GDM1 (cell line): ENCODE data around the gene POLG.

Experiments
- DNase-seq: peaks from one replicate; lab custom pipeline; 2025; lab: John Stamatoyannopoulos, UW

Gene POLG

DNA sequence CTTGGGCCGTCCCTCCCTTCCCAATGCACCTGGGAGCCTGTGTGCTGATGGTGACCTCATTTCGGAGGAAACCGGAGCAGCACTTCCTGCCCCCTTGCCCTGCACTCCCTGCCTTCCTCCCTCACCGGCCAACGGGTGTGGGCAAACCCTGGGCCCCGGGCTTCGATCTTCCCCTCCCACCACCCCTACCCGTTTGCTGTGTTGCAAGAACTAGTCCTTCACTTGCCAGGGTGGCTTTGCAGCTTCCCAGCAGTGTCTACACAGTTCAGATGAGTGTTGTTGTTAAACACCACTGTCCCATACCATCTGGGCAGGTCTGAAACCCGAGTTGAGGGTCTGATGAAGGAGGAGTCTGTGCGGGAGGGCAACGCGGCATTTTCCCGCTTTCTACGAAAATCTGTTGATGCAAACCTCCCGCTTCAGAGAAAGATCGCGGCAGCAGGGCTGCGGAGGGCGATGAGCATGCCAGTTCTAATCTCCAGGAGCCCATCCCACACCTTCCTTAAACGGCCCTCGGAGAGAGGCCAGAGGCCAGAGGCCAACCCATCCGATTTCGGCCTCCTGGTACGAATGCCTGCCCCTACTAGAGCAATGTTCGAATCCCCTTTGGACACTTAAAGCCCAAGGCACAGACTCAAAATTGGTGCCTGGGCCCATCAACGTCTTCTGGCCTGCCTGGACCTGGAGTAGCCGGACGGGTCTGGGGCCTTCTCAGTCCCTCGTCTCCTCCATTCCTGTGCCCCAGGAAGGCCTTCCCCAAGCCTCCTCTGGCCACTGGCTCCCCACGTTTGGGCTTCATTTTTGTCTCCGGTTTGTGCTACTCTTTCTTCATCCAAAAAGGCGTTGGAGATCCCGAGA, 35.7 kb upstream of the POLG start:
- no peak for DNase-seq

DNA sequence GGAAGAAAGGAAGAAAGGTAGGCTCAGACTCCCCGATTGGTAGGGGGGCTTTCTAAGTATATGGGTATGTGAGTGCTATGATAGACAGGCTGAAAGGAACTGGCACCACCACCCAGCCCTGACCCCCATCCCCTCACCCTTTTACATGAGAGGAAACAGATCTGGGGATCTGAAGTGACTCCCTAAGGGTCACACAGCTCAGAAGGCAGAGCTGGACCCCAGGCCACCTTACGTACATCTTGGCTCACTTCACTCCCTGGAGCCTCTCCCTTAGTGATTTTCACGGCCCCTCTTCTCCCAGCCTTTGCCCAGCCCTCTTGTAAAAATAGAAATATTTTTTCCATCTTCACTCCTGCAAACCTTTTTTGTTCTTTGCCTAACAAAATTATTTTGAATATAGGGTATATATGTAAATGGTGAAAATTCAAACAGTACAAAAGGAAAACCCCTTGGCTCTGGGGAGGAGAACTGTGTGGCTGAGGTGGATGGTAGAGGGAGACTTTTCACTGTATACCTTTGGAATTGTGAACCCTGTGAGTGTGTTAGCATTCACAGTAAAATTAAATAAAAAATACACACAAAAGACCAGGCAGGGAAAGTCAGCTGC, 34.8 kb upstream of the POLG start:
- no peak for DNase-seq

DNA sequence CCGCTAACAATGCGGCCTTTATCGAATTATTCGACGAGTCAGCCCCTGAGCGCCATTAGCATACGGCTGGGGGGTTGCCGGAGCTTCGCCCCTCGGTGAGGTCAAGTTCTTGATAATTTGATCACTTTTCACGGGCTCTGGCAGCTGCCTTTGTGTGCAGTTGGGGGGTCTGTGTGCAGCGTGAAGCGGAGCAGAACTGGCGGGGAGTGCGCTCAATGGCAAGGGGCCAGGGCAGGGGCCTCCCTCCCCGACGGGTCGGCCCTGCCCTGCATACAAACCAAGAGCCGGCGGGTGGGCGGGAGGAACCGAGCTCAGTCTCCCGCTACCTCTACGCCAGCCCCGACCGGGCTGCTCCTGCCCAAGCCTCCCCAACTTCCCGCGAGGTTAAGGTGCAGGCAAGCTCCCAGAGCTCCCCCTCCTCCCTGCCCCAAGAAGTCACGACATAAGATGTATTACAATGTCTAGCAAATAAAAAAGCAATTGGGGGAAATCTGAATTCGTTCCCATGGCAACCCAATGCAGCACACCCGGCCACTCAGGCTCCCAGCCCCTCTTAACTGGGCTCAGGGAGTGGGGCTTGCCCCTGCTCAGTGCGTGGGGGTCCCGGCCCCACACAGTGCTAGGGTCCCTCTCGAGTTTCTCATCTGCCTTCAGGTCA, 34.1 kb upstream of the POLG start:
- no peak for DNase-seq

DNA sequence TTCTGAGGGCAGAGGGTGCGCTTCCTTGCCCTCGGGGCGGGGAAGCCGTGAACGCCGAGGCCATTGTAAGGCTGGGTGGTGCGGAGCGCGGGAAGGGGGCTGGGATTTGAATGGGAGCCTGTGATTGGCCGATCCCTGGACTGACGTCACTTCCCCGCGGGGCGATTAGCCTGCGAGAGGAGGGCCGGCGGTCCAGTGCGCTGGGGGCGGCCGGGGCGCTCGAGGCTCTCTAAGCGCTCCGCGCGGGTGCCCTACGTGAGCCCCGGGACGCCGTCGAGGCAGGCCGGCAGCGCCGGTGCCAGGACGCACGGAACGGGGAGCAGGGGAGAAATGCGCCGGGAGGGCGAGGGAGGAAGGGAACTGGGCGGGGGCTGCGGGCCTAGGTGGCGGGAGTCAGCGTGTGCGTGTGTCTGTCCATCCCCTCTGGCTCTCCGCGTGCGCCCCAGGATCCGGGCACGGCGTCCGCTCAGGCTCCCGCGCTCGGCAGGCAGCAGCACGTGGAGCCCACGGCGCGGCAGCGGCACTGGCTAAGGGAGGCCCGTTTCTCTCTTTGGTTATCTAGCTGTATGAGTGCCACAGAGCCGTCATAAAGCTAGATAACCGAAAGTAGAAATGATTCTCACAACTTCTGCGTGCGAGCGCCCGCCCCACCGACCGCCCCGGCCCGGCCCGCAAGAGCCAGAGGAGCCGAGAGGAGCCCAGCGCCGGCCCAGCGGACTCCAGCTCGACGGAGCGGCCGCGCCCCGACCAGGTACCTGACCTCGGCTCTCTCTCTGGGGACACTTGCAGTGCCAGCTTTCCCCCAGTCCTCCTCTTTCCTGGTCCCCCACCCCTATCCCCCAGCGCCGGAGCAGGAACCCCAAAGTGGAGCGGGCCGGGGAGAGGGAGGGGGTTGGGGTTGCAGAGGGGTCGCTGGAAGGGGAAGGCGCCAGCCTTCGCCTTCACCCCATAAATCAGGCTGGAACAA, 33.1 kb upstream of the POLG start:
- DNase-seq: no peak

DNA sequence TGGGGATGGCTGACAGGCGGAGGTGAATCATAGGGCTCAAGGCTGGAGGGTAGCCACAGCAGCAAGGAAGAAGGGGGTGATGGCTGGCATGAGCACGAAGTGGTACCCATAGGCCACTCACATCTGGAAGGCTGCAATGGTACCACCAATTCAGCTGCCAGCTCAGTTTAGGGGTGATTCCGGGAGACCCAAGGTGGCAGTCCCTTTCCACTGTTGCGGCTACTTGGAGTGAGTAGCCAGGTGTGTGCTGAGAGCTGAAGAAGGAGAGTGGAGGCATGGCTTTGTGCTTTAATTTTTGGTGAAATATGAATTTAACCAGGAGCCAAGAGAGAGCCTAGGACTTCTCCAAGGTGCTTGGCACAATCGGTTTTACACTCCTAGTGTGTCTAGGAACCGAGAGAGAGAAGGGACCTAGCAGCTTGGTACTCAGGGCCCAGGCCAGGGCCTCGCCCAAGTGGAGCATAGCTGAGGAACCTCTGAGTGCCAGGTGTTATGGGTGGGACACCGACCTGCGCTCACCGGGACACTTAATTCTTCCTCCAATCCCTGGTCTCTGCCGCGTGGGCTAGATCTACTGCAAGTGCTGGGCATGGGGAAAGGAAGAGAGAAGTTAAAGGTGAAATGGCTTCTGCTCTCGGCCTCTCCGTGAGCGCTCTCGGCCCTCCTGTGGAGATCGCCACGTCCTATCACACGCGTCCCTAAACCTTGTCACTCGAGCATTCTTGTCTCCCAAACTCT, 32.2 kb upstream of the POLG start:
- DNase-seq: no peak

DNA sequence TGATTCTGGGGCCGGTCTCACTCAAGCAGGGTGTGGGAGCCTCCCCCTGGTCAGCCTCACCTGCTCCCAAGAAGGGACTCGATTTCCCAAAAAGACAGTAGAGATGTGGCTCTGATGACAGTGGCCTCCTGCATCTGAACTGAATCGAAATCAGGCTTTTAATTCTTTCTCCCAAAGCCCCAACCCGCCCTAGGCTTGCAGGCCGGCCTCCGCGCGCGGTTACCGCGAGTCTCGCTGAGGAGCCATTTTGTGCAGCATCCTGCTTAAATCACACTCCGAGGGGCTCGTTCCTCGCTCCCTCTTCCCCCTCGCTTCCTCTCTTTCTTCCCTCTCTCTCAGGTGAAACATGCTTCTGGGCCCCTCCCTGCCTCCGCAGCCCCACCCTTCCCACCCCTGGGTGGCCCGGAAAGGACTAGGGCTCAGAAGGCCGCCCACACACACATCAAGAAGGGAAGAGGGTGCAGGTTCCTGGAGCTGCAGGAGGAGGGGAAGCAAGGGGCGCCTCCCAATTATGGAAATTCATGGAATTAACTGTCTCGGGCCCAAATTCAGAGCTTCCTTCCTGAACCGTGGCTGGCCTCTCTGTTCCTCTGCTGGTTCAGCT, 30.9 kb upstream of the POLG start:
- DNase-seq: no peak

DNA sequence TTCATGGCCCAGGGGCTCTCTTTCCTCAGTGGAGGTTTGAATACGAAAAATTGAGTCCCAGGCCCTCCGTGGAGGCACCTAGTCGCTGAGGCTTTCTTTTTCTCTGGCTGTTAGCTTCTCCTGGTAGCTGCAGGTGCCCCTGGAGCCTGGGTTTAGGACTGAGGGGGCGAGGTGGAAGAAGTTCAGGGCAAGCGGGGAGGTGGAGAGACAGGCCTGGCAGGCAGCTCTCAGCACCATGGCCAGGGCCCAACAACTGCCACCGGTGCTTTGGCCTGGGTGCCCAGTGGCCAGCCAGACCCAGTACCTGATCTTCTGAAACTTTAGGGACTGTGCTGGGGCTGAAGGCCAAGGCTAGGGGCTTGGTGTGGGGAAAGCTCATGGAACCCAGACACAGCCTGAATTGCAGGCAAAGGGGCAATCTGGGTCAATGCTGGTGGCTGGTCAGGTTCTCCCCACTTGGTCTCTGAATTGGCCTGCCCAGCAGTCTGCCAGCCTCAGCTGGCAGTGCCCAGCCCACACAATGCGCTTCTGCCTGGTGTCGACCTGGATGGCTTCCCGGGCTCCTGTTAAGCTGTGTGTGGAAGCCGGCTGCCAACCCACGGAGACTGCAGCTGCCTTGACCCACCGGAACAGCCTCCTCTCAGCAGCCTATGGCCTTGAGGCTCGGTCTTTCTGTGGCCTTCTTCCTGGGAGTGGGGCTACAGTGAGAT, 30.3 kb upstream of the POLG start:
- no peak for DNase-seq

DNA sequence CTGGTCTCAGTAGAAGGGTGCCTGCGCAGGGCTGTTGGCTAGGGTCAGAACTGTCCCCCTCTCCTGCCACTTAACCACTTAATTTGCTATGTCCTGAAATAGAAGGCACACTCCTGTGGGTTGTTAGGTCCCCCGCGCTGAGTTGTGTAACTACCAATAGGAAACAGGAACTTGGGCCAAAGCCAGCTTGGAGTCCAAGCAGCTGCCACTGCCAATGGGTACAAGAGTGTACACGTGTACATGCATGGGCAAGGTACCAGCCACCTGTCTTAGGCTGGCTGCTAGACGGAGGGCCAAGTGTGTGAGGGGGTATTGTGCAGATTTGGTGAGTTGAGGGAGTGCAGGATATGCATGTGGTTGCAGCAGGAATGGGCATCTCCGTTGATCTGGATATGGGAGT, 29.7 kb upstream of the POLG start:
- no peak for DNase-seq

DNA sequence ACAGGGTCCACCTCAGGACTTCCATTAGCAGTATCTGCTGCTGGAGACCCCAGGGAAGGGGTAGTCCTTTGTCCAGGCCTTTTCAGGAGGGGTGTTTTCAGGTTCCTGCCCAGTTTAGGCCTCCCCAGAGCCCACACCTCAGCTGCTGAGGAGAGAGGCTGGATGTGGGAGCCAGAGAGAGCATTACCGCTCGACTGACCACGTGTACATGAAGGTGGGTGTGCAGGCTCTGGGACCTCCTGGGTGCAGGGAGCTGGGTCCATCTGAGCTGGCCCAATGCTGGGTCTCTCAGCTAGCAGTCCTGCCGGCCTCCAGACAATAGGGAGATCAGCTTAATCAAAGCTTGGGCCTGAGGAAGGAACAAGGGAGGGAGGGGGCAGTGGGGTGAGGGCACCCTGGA, 29.1 kb upstream of the POLG start:
- DNase-seq: no peak

DNA sequence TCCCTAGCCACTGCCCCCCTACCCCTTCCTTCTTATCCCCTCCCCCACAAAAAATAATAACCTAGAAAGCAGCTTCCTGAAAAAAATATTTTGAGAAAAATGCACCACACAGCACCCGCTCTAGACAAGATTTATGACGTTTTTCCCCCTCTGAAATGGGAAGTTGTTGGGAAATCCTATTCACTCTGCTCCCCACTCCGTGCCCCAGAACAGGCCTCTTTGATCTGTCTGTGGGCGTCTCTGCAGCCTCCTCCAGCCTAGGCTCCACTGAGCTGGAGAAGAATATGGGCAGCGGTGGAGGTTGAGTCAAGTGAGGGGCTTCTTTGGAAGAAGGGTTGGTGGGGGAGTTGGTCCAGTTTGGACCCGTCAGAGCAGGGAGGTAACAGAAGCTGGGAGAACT, 28.5 kb upstream of the POLG start:
- no peak for DNase-seq

DNA sequence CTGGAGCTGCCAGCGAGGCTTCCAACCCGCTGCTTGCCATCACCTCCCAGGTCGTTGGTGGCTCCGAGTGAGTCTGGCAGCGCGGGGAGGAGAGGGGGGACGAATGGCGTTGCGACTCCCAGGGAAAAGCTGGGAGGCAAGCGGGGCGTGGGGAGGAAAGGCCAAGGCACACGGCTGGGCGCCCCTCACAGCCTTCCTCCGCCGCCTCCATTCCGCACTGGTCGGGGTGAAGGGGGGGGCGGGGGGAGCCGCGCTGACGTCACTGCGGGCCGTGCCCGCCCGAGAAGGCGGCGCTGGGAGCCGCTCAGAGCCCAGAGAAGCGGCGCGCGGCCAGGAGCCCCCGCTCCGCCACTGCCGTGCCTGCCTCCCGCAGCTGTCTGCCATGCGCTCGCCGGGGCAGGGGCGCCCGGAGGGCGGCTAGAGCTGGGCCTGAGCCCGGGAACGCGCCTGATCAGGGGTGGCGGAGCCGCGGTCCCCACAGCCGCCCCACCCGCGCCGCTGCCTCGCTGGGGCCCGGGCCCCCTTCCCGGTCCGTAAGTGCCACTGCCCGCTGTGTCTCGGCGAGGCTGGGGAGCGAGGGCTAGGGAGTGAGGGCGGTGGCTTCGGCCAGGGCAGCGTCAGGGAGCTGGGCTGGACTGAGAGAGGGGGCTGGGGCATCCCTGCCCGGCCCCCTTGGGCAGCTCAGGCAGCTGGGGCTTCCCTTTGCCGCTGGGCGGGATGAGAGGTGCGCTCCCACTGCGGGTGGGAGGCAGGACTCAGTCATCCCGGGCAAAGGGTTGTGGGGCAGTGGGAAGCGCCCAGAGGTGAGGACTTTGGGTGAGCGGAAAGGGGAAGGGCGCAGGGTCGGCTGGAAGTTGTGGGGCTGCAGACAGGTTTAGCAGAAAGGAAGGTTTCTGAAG, 27.8 kb upstream of the POLG start:
- DNase-seq: no peak

DNA sequence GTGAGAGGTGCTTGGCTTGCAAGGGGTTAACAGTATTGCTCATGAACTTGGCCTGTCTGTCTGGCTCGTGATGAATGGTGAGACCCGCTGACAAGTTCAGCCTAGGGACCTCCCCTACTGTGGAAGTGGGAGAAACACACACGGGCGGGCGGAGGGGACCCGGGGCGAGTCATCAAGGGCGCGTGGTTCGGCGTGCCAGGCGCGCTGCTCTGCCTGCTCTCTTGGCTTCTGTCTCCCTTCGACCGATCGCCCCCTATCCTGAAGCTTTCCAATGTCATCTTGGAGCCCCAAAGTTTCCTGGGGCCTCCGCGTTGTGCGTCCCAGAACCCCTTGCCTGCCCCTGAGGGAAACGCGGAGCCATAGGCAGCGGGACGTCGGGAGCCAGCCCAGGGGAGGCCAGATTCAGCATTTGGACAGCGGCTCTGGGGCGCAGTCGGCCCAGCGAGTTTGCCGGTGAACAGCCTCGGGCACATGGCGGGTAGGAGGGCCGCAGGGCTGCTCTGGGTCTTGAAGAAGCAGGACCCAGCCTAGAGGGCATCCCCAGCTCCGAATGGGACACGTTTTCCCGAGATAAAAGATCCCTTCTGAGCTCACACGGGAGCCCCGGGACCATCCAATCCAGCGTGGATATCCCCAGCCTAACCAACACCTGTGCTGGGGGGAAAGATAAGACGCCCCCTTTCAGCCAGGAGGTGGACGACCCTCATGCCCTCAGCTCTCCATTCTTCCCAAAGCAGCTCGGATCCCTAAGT, 27.0 kb upstream of the POLG start:
- peak; percentile 23 for DNase-seq

DNA sequence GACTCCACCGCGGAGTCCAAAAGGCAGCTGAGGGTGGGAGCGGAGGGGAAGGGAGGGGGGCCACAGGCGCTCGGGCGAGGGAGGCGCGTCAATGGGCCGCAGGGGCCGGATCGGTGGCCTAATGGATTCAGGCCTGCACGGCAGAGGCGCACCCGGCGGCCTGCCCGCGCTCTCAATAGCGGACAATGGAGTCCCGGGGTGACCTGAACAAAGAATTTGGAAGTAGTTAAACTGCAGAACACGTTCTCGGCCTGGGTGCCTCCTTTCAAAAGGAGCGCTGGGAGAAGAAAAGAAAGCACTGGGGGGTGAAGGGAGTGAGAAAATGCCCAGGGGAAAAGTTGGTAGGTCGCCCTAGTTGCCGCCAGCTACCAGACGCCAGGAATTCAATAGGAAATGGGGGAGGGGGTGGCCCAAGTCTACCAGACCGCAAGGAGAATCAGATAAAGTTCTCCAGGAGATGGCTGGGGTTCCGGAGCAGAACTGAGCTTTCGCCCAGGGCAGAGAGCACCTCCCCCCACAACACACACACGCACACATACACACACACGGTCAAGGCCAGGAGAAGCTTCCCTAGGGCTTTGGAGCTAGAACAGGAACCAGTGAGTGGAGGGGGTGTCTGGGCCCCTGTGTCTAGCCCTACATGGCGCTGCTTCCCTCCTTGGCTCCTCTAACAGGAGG, 25.8 kb upstream of the POLG start:
- no peak for DNase-seq

DNA sequence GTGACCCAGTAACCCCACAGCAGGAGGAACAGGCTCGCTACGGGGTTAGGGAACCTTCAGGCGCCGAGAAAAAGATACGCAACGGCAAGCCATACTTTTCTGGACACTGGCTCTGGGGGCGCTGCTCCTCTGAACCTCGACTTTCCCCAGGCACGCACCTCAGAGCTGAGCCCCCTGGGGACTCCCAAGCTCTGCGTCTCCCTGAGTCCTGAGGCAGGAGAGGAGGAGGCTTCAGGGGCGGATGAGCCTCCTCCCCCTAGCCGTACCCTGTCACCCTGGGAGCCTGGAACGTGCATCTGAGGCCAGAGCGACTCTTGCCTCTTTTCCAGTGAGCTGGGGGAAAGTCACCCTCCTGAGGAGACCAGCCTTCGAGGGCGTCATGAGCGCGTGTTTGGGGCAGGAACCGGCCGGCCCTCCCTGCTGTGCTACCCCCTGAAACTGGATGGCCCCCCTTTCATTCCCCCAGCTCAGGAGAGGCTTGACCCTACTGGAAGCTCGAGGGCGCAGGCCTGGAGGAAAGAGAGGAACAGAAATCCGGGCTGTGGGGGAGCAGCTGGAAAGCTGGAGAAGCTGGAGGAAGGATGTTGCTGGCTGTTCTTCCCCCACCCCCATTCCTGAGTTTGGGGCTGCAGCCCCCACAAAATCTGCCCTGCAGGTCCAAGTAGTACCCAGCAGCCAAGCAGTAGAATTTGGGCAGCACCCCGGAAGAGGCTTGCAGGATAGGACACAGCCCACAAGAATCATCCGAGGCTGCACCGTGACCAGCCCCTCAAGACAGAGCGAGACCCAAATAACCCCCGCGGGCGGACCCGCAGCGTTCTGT, 25.1 kb upstream of the POLG start:
- DNase-seq: no peak

DNA sequence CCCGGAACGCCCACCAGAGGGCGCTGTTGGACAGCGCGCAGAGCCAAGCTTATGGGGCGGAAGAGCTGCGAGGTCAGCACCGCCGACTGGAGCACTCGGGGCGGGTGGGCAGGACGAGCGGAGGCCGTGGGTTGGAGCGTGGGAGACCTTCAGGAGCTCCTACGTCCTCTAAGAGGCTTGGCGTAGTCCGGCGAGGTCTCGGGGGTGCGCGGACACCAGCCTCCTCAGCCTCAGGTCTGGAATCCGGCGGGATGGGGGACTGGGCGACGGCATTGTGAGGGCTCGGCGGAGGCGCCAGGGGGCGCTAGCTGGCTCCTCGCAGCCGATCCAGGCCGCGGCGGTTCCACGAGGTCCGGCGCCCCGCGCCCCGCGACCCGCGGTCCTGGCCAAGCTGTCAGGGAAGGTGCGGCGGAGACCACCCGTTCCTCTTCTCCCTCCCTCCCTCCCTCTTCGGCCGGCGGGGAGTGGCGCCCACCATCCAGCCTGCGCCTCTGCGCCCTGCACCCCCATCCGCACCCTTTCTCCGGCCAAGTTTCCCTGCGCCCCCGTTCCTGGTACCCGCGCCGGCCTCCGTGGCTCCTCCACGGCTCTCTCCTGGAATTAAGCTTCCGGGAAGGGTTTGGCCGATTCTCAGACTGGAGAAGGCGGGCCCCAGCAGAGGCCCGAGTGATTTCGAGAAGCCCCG, 24.3 kb upstream of the POLG start:
- peak; percentile 63 for DNase-seq

DNA sequence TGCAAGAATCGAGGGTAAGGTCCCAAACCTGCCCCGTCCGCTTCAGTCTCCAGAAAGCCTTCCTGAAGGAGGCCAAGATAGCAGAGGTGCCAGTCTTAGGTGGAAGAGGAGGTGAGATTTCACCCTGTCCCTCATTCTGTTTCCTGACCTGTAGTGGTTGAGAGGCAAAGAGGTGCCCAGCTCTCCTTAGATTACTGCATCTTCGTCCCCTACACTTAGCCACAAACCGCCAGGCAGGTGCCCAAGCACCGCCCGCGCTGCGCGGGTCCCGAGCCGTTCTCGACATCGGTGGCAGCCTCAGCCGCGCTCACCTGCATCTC, 23.8 kb upstream of the POLG start:
- no peak for DNase-seq
